Activated naive CD8-positive, alpha-beta T cell treated with anti-CD3 and anti-CD28 coated beads, Interleukin-2, amount 10 ng/mL, durations not matched to agents 7 days and 5 days (primary cell): Measurements from ENCODE around the gene CLPX. TPM values are rescaled to one million over a fixed set of nuclear protein-coding genes. Genes with fewer than 3 reads are reported as not detected.
"Not testable (repeated sequence)": the region's sequence is repeated elsewhere in the genome, so short reads cannot be mapped to it uniquely, and the experiment has no call there.

Source experiments
- ATAC-seq: fragments of 150-1000 bp; cut with Tn5 transposase; one replicate; pipeline ENCODE4 v1.10.0; 2021; ENCODE audit warnings: low read depth, moderate library complexity
- POLR2A ChIA-PET: fragments of 350-600 bp; sonication (Branson Sonifier 250); formaldehyde crosslinking; loops from one replicate; lab custom pipeline; 2021; ENCODE audit warnings: antibody characterized with exemption; lab: Charles Lee
- DNase-seq: peaks from one replicate; pipeline ENCODE4 v3.0.0; 2021
- H3K27ac Mint-ChIP-seq: one replicate; pipeline ENCODE4 v1.8.0; 2022; ENCODE audit warnings: mild to moderate bottlenecking, mixed read lengths
- H3K27me3 Mint-ChIP-seq: one replicate; pipeline ENCODE4 v1.8.0; 2022; ENCODE audit warnings: mild to moderate bottlenecking, moderate library complexity, mixed read lengths
- H3K36me3 Mint-ChIP-seq: one replicate; pipeline ENCODE4 v1.8.0; 2021; ENCODE audit warnings: mild to moderate bottlenecking, mixed read lengths
- H3K4me1 Mint-ChIP-seq: one replicate; pipeline ENCODE4 v1.8.0; 2021; ENCODE audit warnings: mixed read lengths
- H3K4me3 Mint-ChIP-seq: one replicate; pipeline ENCODE4 v1.8.0; 2022; ENCODE audit warnings: mild to moderate bottlenecking, moderate library complexity, mixed read lengths
- H3K9me3 Mint-ChIP-seq: one replicate; pipeline ENCODE4 v1.8.0; 2021; ENCODE audit warnings: mixed read lengths
- total RNA-seq, 2 experiments: library from RNA; stranded (reverse); gene quantifications; one replicate each; pipeline ENCODE4 v1.2.3, GENCODE V29; 2021

The CLPX gene
- total RNA-seq, 2 experiments from 2014 or later = 45.8 to 47.4 TPM

- H3K36me3 Mint-ChIP-seq = no peaks in the 10 kb centered on the region
- no peak overlapping the region for H3K4me3 Mint-ChIP-seq
- ATAC-seq = no peak
- no peak for DNase-seq
- POLR2A ChIA-PET = no interaction called here
- H3K27me3 Mint-ChIP-seq = peaks cover 5% of the 10 kb centered on the region
- H3K27ac Mint-ChIP-seq = no peak overlapping the region
- no peaks in the 10 kb centered on the region for H3K9me3 Mint-ChIP-seq
- peaks cover 3% of the 10 kb centered on the region for H3K4me1 Mint-ChIP-seq
Observed at GRCh38 chr15:65197337-65197645, 12.1 kb upstream of the CLPX start.

GRCh38 chr15:65196637-65197336 lies 11.6 kb upstream of the CLPX start:
- no peak overlapping the region for H3K4me3 Mint-ChIP-seq
- POLR2A ChIA-PET = no interaction called here
- H3K36me3 Mint-ChIP-seq = no peaks in the 10 kb centered on the region

DNA sequence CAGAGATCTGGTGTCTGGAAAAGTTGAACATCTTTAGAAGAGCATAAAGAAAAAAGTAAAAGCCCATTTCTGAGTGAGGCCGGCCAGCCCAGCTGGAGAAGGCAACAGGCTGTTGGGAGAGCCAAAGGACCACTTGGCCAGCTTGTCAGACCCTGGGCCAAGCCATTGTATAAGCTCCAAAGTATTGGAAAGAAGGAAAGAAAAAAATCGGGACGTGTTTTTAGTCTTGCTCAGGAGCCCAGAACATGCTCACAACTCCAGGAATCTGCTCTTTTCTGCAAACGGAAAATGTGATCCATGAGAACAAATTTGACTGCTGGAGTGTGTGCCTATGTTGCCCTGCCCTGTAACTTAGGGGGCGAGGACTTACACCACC lies 10.4 kb upstream of the CLPX start:
- no peak for DNase-seq
- Mint-ChIP-seq H3K36me3 (no peaks in the 10 kb centered on the region), H3K4me1 (peaks cover 3% of the 10 kb centered on the region), H3K27ac (no peak overlapping the region), H3K9me3 (no peaks in the 10 kb centered on the region), H3K4me3 (no peak overlapping the region), H3K27me3 (peaks cover 5% of the 10 kb centered on the region)
- POLR2A ChIA-PET = interaction anchor here (2.0 kb wide), 1 partner anchor 10 kb away, joined by 8 read pairs; the partner anchor contains the start of gene CLPX
- ATAC-seq = no peak

More at GRCh38 chr15:65196637-65197336, 11.6 kb upstream of the CLPX start:
- Mint-ChIP-seq H3K27ac (no peak overlapping the region), H3K4me1 (peaks cover 3% of the 10 kb centered on the region), H3K27me3 (peaks cover 5% of the 10 kb centered on the region), H3K9me3 (no peaks in the 10 kb centered on the region)
- DNase-seq (no peak), ATAC-seq (no peak)

GRCh38 chr15:65194826-65195547 lies 9.8 kb upstream of the CLPX start:
- H3K36me3 Mint-ChIP-seq = no peaks in the 10 kb centered on the region
- ATAC-seq = no peak
- peaks cover 2% of the 10 kb centered on the region for H3K27me3 Mint-ChIP-seq
- H3K9me3 Mint-ChIP-seq = no peaks in the 10 kb centered on the region
- H3K4me1 Mint-ChIP-seq = peaks cover 3% of the 10 kb centered on the region
- H3K4me3 Mint-ChIP-seq = no peak overlapping the region
- POLR2A ChIA-PET = interaction anchor here (1.0 to 2.0 kb wide), 2 partner anchors 9 to 110 kb away, joined by 3 to 8 read pairs; partner anchors contain the start of genes CLPX and RNU5B-1
- no peak overlapping the region for H3K27ac Mint-ChIP-seq
- DNase-seq = no peak

- no peak overlapping the region for H3K27ac Mint-ChIP-seq
- H3K36me3 Mint-ChIP-seq = no peaks in the 10 kb centered on the region
- peaks cover 4% of the 10 kb centered on the region for H3K4me1 Mint-ChIP-seq
- no peak overlapping the region for H3K4me3 Mint-ChIP-seq
- ATAC-seq = no peak
- POLR2A ChIA-PET = interaction anchor here (0.5 kb wide), 1 partner anchor 66 kb away, joined by 7 read pairs; no protein-coding TSS in a partner anchor
- no peaks in the 10 kb centered on the region for H3K9me3 Mint-ChIP-seq
- DNase-seq = no peak
- H3K27me3 Mint-ChIP-seq = peaks cover 2% of the 10 kb centered on the region
Observed at GRCh38 chr15:65192016-65192415, 6.9 kb upstream of the CLPX start.

DNA sequence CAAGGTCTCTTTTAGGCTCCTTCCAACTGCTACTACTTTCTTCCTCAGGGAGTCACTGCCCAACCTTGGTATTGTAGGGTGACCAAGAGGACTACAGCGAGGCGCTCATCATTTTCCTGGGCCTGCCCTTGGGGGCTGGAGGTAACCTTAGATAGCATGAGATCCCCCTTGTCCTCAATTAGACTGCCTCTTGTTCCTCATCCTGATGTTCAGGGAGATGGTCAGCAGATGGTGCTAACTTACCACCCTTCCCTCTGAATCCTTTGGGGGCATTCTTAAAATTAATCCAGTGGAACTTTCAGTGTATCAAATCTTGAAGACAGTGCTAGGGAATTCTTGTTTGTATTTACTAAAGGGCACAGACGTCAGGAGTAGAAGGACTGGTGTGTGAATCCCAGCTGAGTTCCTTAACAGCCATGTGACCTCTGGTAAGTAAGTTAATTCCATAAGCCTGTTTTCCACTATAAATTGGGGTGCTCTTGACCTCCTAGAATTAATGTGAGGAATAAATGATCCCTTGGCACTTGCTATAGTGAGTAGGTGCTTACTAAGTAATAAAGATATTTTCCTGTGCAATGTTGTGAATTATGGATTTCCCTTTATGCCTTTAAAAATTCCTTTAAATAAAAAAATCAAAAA lies 4.1 kb upstream of the CLPX start:
- DNase-seq = no peak
- H3K9me3 Mint-ChIP-seq = no peaks in the 10 kb centered on the region

DNA sequence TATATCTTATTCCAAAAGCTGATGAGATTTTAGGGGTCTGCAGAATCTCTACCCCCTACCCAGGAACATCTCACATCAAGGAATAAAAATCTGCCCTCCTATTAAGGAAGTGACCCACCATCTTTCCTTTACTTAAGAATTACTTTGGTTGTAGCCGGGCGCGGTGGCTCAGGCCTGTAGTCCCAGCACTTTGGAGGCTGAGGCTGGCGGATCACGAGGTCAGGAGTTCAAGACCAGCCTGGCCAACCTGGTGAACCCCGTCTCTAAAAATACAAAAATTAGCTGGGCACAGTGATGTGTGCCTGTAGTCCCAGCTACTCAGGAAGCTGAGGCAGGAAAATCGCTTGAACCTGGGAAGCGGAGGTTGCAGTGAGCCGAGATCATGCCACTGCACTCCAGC lies 3.3 kb upstream of the CLPX start:
- not testable (repeated sequence) for H3K27me3 Mint-ChIP-seq, H3K27ac Mint-ChIP-seq, H3K9me3 Mint-ChIP-seq, H3K4me1 Mint-ChIP-seq, DNase-seq, H3K4me3 Mint-ChIP-seq, H3K36me3 Mint-ChIP-seq, ATAC-seq
- POLR2A ChIA-PET = interaction anchor here (0.7 to 0.9 kb wide), 2 partner anchors 97 to 1190 kb away, joined by 3 read pairs; no protein-coding TSS in a partner anchor

More for the DNA sequence above, 4.1 kb upstream of the CLPX start:
- Mint-ChIP-seq H3K4me3 (no peak overlapping the region), H3K27me3 (peaks cover 2% of the 10 kb centered on the region), H3K27ac (no peak overlapping the region), H3K4me1 (peaks cover 8% of the 10 kb centered on the region), H3K36me3 (no peaks in the 10 kb centered on the region)
- POLR2A ChIA-PET = interaction anchor here (0.9 to 1.3 kb wide), 2 partner anchors 97 to 115 kb away, joined by 3 read pairs; partner anchors contain the start of gene RNU5B-1
- ATAC-seq = no peak

DNA sequence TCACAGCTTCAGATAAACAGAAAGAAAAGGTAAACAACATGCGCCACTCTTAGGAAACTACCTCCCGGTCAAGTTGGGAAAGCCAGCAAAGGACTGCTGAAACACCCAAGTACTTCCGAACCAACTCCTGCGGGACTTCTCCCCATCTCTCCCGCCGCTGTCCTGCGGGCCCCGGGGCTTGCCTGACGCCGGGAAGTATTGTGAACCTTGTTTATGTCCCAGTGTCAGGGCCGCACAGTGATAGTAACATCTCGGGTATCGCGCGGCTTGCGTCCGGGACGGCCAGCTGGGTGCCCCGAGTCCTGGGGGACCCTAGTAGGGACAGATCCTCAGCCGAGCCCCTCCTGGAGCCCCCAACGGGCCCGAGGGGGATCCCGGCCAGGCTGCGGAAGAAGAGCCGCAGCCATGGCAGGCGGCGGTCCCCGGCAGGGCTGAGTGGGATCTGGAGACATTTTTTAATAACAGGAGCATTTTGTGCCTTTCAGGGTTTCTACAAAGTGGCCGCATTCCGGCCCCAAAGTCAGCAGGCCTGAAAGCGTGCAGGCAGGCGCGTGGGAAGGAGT lies 756 bp downstream of the CLPX start:
- ATAC-seq = peak; percentile 13
- POLR2A ChIA-PET = interaction anchor here (0.6 to 3.4 kb wide), 5 partner anchors 102 to 332 kb away, joined by 3 to 49 read pairs (median 13); partner anchors contain the start of genes PARP16 and RNU5B-1
- H3K4me1 Mint-ChIP-seq = peaks cover 21% of the 10 kb centered on the region

DNA sequence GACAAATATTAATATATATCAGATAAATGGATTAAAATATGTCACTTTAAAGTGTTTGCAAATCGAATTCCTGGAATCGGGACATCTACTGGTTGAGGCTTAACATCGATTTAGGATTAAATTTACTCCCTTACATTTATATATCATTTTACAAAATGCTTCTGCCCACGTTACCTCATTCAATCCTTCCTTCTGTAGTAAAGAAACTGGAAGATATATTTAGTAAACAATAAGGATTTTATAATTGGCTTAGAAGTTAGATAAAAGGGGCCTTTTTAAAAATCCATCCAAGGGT lies 1.3 kb downstream of the CLPX start:
- H3K4me1 Mint-ChIP-seq = peaks cover 20% of the 10 kb centered on the region
- peak overlapping the region; percentile 92 for H3K27ac Mint-ChIP-seq
- no peaks in the 10 kb centered on the region for H3K9me3 Mint-ChIP-seq
- peak overlapping the region; percentile 99 for H3K4me3 Mint-ChIP-seq
- H3K36me3 Mint-ChIP-seq = peaks cover 6% of the 10 kb centered on the region
- POLR2A ChIA-PET = interaction anchor here (0.6 to 3.4 kb wide), 4 partner anchors 102 to 333 kb away, joined by 3 to 49 read pairs (median 24); partner anchors contain the start of genes PARP16 and RNU5B-1
- no peaks in the 10 kb centered on the region for H3K27me3 Mint-ChIP-seq
- no peak for DNase-seq
- no peak for ATAC-seq

More for the DNA sequence above, 756 bp downstream of the CLPX start:
- DNase-seq = peak; percentile 68
- peak overlapping the region; percentile 92 for H3K27ac Mint-ChIP-seq
- no peaks in the 10 kb centered on the region for H3K27me3 Mint-ChIP-seq
- H3K4me3 Mint-ChIP-seq = peak overlapping the region; percentile 99
- no peaks in the 10 kb centered on the region for H3K9me3 Mint-ChIP-seq
- H3K36me3 Mint-ChIP-seq = peaks cover 5% of the 10 kb centered on the region

- Mint-ChIP-seq H3K36me3 (peaks cover 10% of the 10 kb centered on the region), H3K27me3 (no peaks in the 10 kb centered on the region), H3K27ac (peak overlapping the region; percentile 16), H3K9me3 (no peaks in the 10 kb centered on the region), H3K4me3 (peak overlapping the region; percentile 99), H3K4me1 (peaks cover 21% of the 10 kb centered on the region)
- ATAC-seq (no peak), DNase-seq (no peak)
- POLR2A ChIA-PET = interaction anchor here (0.7 to 1.3 kb wide), 3 partner anchors 122 to 484 kb away, joined by 4 to 6 read pairs (median 5); partner anchors contain the start of gene RNU5B-1
Observed at GRCh38 chr15:65182538-65182937, 2.6 kb downstream of the CLPX start.

- peaks cover 23% of the 10 kb centered on the region for H3K4me1 Mint-ChIP-seq
- H3K27ac Mint-ChIP-seq, H3K27me3 Mint-ChIP-seq, ATAC-seq, DNase-seq, H3K9me3 Mint-ChIP-seq: not testable (repeated sequence)
- peak overlapping the region; percentile 47 for H3K4me3 Mint-ChIP-seq
- POLR2A ChIA-PET = interaction anchor here (0.7 to 1.3 kb wide), 4 partner anchors 40 to 483 kb away, joined by 3 to 6 read pairs (median 4); partner anchors contain the start of gene RNU5B-1
- peaks cover 12% of the 10 kb centered on the region for H3K36me3 Mint-ChIP-seq
Observed at GRCh38 chr15:65181582-65182353, 3.4 kb downstream of the CLPX start.

- ATAC-seq (no peak), DNase-seq (no peak)
- Mint-ChIP-seq H3K27ac (no peak overlapping the region), H3K4me1 (peaks cover 19% of the 10 kb centered on the region), H3K4me3 (no peak overlapping the region), H3K36me3 (peaks cover 12% of the 10 kb centered on the region), H3K27me3 (no peaks in the 10 kb centered on the region), H3K9me3 (no peaks in the 10 kb centered on the region)
- POLR2A ChIA-PET = no interaction called here
Observed at GRCh38 chr15:65180167-65180566, 5.0 kb downstream of the CLPX start.
